Measurements from ENCODE around the gene HSFX3. TPM values are rescaled to one million over a fixed set of nuclear protein-coding genes. Genes with fewer than 3 reads are reported as not detected.

The HSFX3 gene
- total RNA-seq, 4 donors from 2014 or later: not detected

- 50 to 67% methylated on average over 1 of the region's 1 CpG for WGBS, 2 donors (ENCODE audit: low coverage in 1 of 2)
- Histone ChIP-seq H3K4me1 (peaks cover 0 to 7% (median 0%) of the 10 kb centered on the region in 3 donors), H3K27me3 (no peaks in the 10 kb centered on the region), H3K4me3 (no peak overlapping the region), H3K27ac (no peak overlapping the region), H3K9me3 (no peaks in the 10 kb centered on the region), H3K36me3 (no peaks in the 10 kb centered on the region)
- no peak for TF ChIP-seq POLR2A (IDR thresholded peaks at IDR 0.05)
- no peak for TF ChIP-seq CTCF (IDR thresholded peaks at IDR 0.05)
- TF ChIP-seq EP300 (IDR thresholded peaks at IDR 0.05): no peak
- no peak for TF ChIP-seq POLR2AphosphoS5 (IDR thresholded peaks at IDR 0.05)
- ATAC-seq: no peak
Measured at GRCh38 chrX:149508467-149508866, 41.3 kb downstream of the HSFX3 start.

GRCh38 chrX:149506349-149506748 is 43.4 kb downstream of the HSFX3 start:
- H3K4me1 ChIP-seq: peaks cover 0 to 26% (median 0%) of the 10 kb centered on the region in 3 donors
- H3K9me3 ChIP-seq: no peaks in the 10 kb centered on the region
- no peak overlapping the region for H3K4me3 ChIP-seq
- WGBS, 2 donors (ENCODE audit: low coverage in 1 of 2): 70 to 80% methylated on average over 1 of the region's 2 CpGs
- H3K36me3 ChIP-seq: peaks cover 0 to 11% of the 10 kb centered on the region in 2 donors
- H3K27ac ChIP-seq: no peak overlapping the region
- no peak for ATAC-seq
- TF ChIP-seq EP300 (IDR thresholded peaks at IDR 0.05) (no peak), CTCF (IDR thresholded peaks at IDR 0.05) (no peak), POLR2AphosphoS5 (IDR thresholded peaks at IDR 0.05) (no peak), POLR2A (IDR thresholded peaks at IDR 0.05) (no peak)
- no peaks in the 10 kb centered on the region for H3K27me3 ChIP-seq

GRCh38 chrX:149505671-149506070 is 44.1 kb downstream of the HSFX3 start:
- WGBS, 2 donors (ENCODE audit: low coverage in 1 of 2): 83 to 100% methylated on average over 1 to 7 of the region's 9 CpGs
- TF ChIP-seq CTCF (IDR thresholded peaks at IDR 0.05) (no peak), POLR2A (IDR thresholded peaks at IDR 0.05) (no peak), POLR2AphosphoS5 (IDR thresholded peaks at IDR 0.05) (no peak), EP300 (IDR thresholded peaks at IDR 0.05) (no peak)
- ATAC-seq: no peak
- H3K36me3 ChIP-seq: peaks cover 0 to 18% of the 10 kb centered on the region in 2 donors
- H3K4me3 ChIP-seq: peak overlapping the region in 1 of 2 donors; percentile 72
- H3K27me3 ChIP-seq: no peaks in the 10 kb centered on the region
- peak overlapping the region in 3 of 4 donors; percentile 76 to 90 (median 89) for H3K27ac ChIP-seq
- peaks cover 0 to 26% (median 0%) of the 10 kb centered on the region in 3 donors for H3K4me1 ChIP-seq
- no peaks in the 10 kb centered on the region for H3K9me3 ChIP-seq

- Histone ChIP-seq H3K4me1 (peaks cover 0 to 26% (median 0%) of the 10 kb centered on the region in 3 donors), H3K9me3 (no peaks in the 10 kb centered on the region), H3K27ac (peak within 1 kb of the TSS; percentile 88 to 99 (median 90)), H3K36me3 (peaks cover 0 to 23% of the 10 kb centered on the region in 2 donors), H3K4me3 (peak within 1 kb of the TSS; percentile 72 to 100), H3K27me3 (no peaks in the 10 kb centered on the region)
- peak; percentile 94 for ATAC-seq
- 0 to 21% methylated on average over 5 to 19 of the region's 54 CpGs for WGBS, 2 donors (ENCODE audit: low coverage in 1 of 2)
- TF ChIP-seq POLR2AphosphoS5 (IDR thresholded peaks at IDR 0.05): peak; percentile 82
- no peak for TF ChIP-seq CTCF (IDR thresholded peaks at IDR 0.05)
- TF ChIP-seq POLR2A (IDR thresholded peaks at IDR 0.05): peak; percentile 97 to 98
Measured at GRCh38 chrX:149504915-149505651, 44.6 kb downstream of the HSFX3 start, which contains the start of gene IDS. IDS (minus strand) TSS chrX:149505306; CDS start chrX:149505137, 169 bp downstream.

Data from gastroesophageal sphincter (tissue), 4 donors.